ENCODE measurements around the gene PARK7. TPM values are rescaled to one million over a fixed set of nuclear protein-coding genes. Genes with fewer than 3 reads are reported as not detected.

The PARK7 gene
- total RNA-seq, 2 donors from 2014 or later = 284 to 328 TPM

DNA sequence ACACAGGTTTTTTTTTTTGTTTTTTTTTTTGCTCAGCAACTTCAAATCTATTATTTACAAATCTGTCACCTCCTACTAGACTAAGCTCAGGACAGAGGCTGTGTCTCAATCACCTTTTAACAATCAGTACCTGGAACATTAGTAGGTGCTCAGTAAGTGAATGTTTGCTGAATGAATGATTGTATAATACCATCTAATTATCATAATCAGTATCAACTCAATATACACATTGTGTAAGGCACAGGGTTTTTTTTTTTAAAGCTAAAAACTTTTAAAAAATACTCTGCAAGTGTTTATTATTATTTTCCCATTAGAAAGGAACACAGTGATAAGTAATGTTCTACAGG, 55.4 kb downstream of the PARK7 start:
- no peak for DNase-seq
- no peak for ATAC-seq
- intact Hi-C loops (cut with DNase I) = loop anchor here in 1 of 2 donors (5.0 kb wide), 2 partner anchors 35 to 295 kb away; no protein-coding TSS in a partner anchor

DNA sequence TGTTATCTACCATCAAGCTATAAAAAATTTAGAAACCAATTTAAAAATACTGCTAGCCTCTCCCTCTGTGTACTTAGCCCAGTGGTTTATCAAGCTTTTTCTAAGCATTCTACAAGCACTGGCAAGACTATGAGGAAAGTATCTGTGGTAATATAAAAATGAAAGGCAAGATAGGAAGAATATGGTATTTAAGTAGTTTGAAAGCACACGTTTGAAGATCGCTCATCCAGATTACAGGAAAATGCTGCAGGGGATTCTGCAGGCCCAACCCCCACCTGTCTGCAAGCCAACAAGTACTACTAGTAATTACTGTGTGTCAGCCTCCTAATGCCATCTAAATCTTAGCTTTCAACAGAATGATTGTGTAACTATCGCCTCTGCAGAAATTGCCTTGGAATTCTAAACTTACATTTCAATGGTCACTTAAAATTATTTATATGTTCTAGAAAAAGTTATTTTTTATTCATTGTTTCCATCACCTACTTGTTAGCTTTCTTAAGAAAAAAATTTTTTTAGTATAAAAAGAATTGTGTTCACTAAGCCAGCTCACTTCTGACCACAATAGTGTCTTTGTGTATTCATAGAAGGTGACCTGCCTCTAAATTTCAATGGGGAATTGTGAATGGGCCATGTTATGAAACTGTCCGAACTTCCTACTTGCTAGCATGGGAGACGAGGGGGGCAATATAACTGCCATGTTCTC, 56.1 kb downstream of the PARK7 start:
- DNase-seq = no peak
- no peak for ATAC-seq
- intact Hi-C loops (cut with DNase I) = loop anchor here in 1 of 2 donors (5.0 kb wide), 2 partner anchors 35 to 295 kb away; no protein-coding TSS in a partner anchor

DNA sequence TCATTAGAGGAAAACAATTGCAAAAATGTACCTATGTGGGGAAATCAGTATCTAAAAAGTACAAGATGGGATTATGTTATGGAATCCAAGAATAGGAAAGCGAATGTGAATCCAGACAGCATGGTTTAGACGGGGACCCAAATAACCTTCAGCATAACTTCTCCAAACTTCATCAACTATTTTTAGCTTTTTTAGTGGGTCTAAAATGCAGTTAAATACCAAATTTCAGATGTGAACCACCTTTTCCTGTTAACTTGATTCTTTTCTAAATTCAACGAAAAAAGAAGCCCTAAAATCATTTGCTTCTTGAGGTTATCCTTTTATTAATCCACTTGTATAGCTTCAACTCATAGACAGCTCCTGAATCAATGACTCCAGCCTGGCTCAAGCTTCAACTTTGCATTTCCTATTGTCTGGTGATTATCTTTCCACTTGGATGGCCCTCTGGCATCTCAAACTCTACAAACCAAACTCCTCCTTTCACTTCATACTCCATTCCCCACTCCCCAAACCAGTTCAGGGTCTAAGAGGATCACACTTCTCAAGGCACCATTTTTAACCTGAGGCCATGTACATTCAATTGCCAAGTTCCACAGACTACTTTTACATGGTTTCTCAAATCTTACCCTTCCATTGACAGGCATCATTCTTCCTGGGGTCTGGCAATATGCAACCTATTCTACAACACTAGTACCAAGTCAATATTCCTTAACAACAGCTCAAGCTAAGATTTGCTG, 57.1 kb downstream of the PARK7 start:
- ATAC-seq (no peak), DNase-seq (no peak)
- intact Hi-C loops (cut with DNase I) = loop anchor here in 1 of 2 donors (5.0 kb wide), 2 partner anchors 36 to 294 kb away; no protein-coding TSS in a partner anchor

GRCh38 chr1:8019229-8019620, 57.7 kb downstream of the PARK7 start:
- intact Hi-C loops (cut with DNase I) = loop anchor here in 1 of 2 donors (5.0 kb wide), 2 partner anchors 37 to 293 kb away; no protein-coding TSS in a partner anchor
- DNase-seq = no peak
- no peak for ATAC-seq

DNA sequence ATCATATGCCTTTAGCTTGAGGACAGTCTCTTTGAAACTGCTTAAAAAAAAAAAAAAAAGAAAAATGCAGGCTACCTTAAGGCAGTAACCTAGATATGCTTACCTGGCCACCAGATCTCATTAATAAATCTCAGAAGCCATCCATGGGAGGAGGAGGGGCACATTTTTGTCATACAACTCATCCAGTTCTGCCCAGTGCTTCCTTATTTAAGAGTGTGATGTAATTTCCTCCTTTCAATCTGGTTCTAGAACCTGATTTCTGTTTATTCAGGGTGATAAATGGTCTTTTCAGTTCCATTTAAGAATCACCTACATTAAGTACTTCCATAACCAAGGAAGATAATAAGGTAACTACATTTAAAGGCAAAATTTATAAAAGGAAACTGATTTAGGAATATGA, 58.5 kb downstream of the PARK7 start:
- DNase-seq (no peak), ATAC-seq (peak in 1 of 2 donors; percentile 37)
- intact Hi-C loops (cut with DNase I) = no loop called here

DNA sequence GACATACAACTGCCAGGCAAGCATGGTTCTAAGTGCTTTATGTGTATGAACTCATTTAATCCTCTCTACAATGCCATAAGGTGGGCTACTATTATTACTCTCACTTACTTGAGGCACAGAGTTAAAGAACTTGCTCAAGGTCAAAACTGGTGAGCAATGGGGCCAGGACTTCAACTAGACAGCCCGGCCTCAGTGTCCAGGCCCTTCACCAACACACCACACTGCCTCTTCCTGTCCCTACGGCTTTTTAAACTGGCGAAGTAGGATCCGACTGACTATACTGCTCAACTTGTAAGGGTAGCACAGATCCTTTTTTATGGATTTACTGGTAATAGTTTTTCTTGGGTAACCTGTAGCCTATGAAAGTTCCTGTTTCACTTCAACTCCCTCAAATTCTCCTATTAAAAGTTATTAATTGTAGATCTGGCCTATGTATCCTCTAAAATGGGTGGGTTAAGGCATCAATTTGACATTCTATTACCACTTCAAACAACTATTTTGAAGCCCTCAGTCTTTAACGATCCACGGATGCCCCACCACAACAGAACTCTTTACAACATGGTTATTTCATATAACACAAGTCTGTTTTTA, 60.3 kb downstream of the PARK7 start:
- ATAC-seq (no peak), DNase-seq (no peak)
- intact Hi-C loops (cut with DNase I) = no loop called here

GRCh38 chr1:8022395-8023286, 61.1 kb downstream of the PARK7 start:
- DNase-seq (no peak), ATAC-seq (no peak)
- intact Hi-C loops (cut with DNase I) = no loop called here

- intact Hi-C loops (cut with DNase I) = no loop called here
- ATAC-seq (no peak), DNase-seq (no peak)
Measured at GRCh38 chr1:8023287-8023994, 61.9 kb downstream of the PARK7 start.

DNA sequence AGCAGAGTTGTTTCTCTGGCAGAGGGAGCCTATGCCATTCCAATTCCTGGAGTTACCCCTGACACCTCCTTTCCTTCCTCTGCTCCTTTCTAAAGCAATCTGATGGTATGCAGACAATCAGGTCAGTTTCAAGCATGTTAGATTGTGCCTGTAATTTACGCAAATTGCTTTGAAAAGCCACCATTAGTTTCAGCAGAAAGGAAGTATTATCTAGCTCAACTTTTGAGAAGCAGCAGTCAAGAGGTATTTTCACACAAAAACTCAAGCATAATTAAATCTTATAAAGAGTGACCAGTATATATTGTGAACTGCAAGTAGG, 62.4 kb downstream of the PARK7 start:
- no peak for ATAC-seq
- no peak for DNase-seq
- intact Hi-C loops (cut with DNase I) = no loop called here

DNA sequence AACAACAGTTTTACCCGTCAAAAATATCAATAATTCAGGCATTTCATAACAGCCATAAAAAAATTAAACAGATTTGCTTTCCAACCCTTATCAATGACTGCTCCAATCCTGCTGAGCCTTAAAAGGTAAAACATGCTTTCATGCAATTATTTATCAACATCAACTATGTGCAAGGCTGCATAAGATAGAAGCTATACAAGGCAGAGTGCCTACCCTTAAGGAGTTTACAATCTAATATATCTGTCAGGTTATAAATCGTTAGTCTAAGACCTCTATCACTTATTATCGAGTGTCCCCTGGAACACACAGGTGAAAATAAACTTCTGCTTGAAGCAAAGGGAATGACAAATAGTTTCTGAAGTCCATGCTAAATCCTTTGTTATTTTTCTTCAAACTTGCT, 62.8 kb downstream of the PARK7 start:
- ATAC-seq (no peak), DNase-seq (no peak)
- intact Hi-C loops (cut with DNase I) = no loop called here

DNA sequence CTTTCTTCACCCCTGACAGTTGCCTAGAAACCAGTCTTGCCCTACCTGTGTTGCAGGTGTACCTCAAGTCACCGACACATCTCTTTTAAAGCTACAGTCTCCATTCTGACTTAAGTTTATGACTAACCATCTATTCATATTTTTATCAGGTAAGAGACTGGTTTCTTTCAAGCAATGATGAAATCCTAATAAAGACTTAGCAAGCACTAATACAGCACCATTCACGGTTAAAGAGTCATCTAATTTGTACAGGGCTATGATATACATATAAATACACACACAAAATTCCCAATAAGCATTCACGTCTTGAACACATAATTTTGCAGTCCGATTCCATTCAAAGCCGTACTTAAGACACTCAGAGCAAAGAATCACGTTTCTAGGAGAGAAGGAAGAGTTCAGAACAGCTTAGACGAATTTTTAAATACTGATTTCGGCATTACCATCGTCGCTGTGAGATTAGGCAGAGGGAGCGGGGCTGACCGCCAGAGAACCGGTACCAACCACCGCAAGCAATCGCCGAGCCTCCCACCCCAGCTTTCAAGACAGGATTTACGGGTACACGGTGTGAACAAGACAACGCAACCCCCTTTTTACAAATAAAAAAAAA, 63.7 kb downstream of the PARK7 start:
- intact Hi-C loops (cut with DNase I) = no loop called here
- DNase-seq (no peak), ATAC-seq (no peak)

- no peak for DNase-seq
- ATAC-seq = peak in 1 of 2 donors; percentile 16
- intact Hi-C loops (cut with DNase I) = loop anchor here in 1 of 2 donors (2.0 kb wide), 1 partner anchor 289 kb away; no protein-coding TSS in a partner anchor
Measured at GRCh38 chr1:8025671-8026144, 64.2 kb downstream of the PARK7 start.

GRCh38 chr1:8026153-8026975, 64.9 kb downstream of the PARK7 start, which contains the start of gene ERRFI1:
Gene ERRFI1, minus strand, starts transcription at chr1:8026309. Its CDS starts 10,690 bp downstream, at chr1:8015619.
- intact Hi-C loops (cut with DNase I) = loop anchor here in 1 of 2 donors (2.0 kb wide), 1 partner anchor 288 kb away; no protein-coding TSS in a partner anchor
- peak; percentile 94 to 96 for ATAC-seq
- peak; percentile 95 for DNase-seq

- peak; percentile 65 for DNase-seq
- intact Hi-C loops (cut with DNase I) = loop anchor here in 1 of 2 donors (2.0 kb wide), 1 partner anchor 288 kb away; no protein-coding TSS in a partner anchor
- ATAC-seq = peak in 1 of 2 donors; percentile 0
Measured at GRCh38 chr1:8026976-8027747, 65.7 kb downstream of the PARK7 start.

- intact Hi-C loops (cut with DNase I) = loop anchor here in 1 of 2 donors (2.0 kb wide), 1 partner anchor 287 kb away; no protein-coding TSS in a partner anchor
- ATAC-seq (peak in 1 of 2 donors; percentile 37), DNase-seq (no peak)
Measured at GRCh38 chr1:8027748-8028570, 66.4 kb downstream of the PARK7 start.
